SK-N-DZ (cell line): ENCODE data around the gene DNAH8.

ENCODE experiments used
- DNase-seq: peaks from one replicate; pipeline ENCODE4 v3.0.0-alpha.2; 2015; ENCODE audit warnings: low spot score

Gene DNAH8

DNA sequence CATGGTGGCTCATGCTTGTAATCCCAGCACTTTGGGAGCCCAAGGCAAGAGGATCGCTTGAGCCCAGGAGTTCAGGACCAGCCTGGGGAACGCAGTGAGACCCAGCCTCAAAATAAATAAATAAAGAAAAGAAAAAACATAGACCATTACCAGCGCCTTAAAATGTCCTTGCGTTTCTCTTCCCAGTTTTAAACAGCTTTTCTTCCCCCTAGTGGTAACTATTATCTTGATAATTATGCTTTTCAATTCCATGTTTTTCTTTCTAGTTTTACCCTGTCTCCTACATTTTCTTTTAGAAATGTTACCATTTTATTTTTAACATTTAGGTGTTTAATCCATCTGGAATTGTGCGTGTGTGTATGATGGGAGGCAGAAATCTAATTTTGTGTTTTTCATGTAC lies 24.4 kb downstream of the DNAH8 start:
- no peak for DNase-seq

DNA sequence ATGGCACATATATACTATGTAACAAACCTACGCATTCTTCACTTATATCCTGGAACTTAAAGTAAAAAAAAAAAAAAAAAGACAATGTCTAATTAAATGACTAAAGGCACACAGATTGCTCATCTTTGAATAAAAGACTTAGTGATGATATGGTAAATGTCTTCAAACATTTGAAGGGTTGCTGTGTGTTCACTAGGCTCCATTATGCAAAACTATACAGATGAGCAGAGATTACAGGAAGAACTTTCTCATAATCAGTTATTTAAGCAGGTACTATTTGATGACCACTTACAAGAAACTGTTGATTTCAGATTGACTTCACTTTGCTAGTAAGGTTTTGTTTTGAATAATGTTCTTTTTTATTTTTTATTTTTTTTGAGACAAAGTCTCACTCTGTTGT lies 34.4 kb downstream of the DNAH8 start:
- no peak for DNase-seq

DNA sequence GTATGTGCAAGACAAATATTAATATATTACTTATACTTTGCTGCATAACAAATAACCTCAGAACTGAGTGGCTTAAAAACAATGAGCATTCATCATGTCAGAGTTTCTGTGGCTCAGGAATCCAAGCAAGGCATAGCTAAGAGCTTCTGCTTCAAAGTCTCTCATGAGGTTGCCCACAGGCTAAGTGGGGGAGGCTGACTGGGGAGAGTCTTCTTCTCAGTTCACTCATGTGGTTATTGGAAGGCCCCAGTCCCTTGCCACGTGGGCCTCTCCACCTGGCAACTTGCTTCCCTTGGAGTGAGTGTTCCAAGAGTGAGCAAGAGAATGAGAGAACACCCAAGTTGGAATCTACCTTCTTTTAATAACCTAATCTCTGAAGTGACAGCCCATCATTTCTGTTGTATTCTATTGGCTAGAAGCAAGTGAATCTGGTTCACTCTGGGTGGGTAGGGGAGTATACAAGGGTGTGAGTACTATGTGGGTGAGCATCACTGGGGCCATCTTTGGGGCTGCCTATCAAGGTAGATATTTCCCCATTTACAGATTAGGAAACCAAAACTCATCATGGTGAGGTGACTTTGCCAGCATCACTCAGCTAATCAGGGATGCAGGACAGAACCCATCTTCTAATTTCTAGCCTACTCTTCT lies 36.0 kb downstream of the DNAH8 start:
- DNase-seq, result no peak

DNA sequence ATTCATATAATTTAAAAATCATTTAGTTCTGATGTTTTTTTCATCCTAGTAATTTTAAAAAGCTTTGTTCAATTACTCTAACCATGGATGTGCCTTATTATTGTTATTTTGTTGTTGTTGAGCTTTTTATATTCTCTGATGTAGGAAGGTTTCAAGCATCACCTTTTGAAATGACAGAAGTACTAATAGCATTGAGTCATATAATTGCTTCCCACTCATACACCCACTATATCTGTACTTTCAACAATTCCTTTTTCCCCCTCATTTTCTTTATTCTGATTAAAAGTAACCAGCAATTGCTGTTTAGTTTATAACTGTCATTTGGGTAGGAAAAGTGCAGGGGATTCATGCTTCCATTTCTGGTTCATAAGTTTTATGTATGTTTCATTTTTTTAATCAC lies 38.6 kb downstream of the DNAH8 start:
- DNase-seq, result no peak

DNA sequence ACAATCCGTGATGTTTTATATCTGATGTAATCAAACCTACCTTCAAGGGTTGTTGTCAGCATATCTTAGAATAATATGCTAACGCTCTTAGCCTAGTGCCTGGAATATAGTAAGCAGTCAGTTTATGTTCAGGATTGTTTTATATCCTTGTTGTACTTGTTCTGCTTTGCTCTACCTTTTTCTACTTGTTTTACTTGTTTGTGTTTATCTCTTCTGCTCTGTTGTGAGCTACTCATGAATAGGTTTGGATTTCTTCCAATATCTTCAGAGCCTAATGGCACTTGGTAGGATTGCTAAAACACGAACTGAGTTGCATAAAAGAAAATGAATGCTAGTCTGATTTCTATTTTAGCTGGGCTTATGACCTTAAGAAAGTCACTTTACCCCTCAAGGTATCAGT lies 40.1 kb downstream of the DNAH8 start:
- DNase-seq, result no peak

DNA sequence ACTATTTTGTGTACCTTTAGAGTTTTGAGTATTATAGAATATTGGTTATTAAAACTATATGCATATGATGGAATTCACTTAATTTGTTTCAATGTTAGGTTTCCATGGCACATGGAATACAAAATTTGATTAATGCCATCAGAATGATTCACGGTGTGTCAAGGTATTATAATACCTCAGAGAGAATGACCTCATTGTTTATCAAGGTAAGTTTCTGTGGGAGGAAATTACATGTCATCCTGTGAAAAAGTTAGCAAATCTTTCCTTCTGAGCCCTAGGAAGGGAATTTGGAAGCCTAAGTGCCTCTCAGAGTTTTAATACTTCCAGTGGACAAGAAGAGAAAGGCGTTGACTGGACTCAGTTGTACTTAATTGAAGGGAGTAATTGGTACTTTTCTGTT lies 40.8 kb downstream of the DNAH8 start:
- DNase-seq, result no peak

DNA sequence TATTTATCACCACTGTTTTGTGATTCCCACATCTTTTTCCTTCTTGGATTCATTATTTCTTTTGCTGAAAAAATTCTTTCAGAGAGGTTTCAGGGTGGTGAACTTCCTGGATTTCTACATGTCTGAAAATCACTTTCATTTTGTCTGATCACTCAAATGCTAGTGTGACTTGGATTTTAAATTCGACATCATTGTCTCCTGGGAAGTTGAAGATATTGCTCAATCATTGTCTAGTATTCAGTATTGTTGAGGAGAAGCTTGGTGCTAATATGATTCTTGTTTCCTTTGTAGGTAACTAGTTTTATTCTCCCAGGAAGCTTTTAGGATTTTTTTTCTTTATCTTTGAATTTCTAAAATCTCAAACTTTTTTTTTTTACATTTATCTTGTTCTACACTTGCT lies 45.0 kb downstream of the DNAH8 start:
- DNase-seq, result no peak

DNA sequence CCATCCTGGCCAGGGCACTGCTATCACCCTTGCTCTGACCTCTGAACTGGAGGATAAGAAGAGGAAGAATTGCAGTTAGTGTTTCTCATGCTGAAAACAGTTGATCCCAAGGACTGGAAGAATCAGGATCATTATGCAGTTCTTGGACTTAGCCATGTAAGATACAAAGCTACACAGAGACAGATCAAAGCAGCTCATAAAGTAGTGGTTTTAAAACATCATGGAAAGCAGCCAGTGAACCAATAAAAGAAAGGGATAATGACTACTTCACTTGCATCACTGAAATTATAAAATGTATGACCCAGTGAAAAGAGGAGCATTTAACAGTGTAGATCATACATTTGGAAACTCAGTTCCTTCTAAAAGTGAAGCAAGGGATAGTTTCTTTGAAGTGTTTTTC lies 47.7 kb downstream of the DNAH8 start:
- DNase-seq, result no peak

DNA sequence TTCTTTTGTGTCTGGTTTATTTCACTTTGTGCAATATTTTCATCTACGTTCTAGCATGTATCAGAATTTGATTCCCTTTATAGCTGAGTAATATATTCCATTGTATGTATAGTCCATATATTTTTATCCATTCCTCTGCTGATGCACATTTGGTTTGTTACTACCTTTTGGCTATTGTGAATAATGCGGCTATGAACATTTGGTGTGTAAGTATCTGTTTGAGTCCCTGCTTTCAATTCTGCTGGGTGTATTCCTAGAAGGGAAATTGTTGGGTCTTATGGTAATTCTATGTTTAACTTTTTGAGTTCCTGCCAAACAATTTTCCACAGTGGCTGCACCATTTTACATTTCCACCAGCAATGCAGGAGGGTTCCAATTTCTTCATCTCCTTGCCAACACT lies 52.4 kb downstream of the DNAH8 start:
- DNase-seq, result no peak

DNA sequence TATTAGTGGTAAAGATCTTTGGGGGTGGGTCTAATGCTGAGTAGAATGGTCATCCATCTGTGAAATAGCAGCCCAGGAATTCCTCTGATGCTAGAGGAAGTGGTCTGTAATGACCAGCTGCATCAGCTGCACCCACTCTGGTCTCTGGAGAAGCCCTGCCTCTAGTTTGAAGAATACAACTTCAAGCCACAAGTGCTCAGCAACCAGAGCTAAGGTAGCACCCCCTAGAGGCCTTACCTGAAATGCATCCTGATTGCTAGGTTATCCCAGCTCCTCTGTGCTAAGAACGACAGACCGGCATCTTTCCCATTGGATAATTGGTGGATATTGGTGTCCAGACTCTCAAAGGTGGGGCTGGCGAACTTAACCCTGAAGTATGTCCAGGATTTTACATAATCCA lies 58.2 kb downstream of the DNAH8 start:
- DNase-seq, result no peak

DNA sequence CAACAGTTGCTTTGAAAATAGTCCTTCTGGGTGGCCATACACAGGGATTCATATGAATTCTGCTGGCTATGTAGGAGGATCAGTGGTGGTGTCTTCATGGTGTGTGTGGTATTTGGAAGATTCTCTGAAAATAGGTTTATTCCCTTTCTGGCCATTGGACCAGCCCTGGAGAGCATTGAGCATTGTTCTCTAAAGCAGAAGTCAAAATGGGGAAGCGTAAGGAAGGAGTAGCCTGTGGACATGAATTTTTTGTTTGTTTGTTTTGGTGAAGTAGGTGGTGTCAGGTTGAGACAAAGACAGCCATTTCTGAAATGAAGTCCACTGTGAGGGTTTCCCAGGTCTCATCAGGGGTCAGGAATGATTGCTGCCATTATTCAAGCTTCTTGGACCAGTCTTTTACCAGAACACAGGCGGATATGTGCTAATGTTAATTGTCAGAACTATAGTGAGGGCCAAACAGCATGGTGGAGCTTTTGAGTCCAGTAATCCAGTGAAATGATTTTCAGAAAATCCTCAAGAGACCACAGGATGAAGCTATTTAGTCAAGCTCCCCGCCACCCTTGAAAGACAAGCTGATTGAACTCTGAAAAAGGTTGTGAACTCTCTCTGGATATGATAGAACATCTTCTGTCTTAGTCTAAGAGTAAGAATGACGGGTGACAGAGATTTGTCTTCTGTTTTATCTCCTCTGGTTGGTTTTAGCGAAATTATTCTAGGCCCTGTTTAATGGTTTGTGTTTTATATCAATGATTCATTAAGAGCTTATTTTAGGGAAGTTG lies 60.0 kb downstream of the DNAH8 start:
- no peak for DNase-seq

DNA sequence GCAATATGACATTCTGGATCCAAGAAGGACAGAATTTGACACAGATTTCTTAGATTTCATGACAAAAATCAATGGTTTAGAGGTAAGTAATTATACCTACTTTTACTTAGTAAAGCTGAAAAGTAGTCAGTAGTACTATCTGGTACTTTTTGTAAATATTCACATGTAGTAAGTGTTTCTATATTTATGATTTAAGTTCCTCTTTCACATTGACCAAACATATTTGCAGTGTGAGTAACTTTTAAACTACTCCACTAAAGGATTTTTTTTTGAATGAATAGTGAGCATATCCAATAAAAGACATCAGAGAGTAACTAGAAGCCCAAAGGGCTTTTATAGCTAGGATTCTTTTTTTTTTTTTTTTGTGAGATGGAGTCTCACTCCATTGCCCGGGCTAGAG lies 60.8 kb downstream of the DNAH8 start:
- DNase-seq, result no peak

DNA sequence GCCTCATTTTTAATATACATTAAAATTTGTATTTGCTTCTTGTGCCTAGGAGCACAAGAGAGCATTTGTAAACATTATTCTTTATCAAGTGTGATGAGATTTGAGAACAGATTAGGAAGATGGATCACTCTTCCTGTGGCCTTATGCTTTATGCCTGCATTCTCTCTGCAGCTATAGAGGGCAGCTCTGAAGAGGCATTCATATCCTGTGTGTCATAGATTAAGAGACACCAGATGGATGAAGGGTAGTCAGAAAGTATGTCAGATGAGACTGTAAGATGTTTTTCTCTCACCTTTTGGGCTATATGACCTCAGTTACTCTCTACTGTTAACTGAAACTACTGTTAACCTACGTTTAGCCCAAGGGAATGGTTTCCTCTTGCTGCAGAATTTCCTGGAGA lies 61.4 kb downstream of the DNAH8 start:
- DNase-seq, result no peak

DNA sequence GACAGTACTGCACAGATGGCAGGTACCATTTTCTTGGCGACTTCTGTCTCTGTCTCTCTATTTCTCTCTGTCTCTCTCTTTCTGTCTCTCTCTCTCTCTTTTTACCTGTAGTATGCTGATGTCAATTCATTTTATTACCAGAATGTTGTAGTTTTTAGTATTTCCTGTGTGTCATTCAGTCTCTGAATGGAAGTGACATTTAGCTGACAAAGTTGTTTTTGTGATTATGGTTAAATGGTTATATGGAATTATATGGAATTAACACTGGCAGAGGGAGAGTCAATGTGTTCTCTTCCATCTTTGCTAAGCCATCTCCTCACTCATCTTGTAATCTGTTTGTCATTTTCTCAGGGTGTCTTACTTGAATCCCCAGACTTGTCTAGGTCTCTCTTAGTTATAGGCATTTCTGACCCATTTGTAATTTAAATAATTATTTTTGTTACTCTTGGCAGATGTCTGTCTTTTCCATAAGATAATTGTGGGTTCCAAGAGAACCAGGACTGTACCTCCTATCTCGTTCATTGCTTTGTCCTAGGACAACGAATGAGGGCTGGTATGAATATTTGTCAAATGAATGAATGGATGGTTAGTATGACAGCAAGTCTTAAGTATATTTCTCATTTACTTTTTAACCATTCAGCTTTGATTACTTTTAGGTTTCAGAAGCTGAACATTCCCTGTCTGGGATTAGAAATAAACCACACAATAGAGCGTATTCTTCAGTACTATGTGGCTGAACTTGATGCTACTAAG lies 64.4 kb downstream of the DNAH8 start:
- DNase-seq, result no peak

DNA sequence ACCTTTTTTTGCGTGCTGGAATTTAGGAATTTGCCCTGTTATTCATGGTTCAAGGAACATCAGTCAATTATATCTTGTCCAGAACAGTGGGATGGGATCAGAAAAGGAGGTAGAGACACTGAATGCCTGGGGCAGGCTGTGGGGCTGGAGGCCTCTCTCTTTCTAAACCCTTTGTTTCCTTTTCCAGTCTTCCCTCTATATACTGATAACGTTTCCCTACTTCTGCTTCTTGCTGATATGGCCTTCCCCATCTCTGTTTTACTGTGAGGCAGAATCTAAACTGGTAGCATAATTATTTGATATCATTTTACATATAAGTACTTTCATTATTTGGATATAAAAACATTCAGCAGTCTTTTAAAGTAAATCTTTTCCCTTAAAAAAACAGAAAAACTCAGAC lies 67.5 kb downstream of the DNAH8 start:
- DNase-seq, result no peak

DNA sequence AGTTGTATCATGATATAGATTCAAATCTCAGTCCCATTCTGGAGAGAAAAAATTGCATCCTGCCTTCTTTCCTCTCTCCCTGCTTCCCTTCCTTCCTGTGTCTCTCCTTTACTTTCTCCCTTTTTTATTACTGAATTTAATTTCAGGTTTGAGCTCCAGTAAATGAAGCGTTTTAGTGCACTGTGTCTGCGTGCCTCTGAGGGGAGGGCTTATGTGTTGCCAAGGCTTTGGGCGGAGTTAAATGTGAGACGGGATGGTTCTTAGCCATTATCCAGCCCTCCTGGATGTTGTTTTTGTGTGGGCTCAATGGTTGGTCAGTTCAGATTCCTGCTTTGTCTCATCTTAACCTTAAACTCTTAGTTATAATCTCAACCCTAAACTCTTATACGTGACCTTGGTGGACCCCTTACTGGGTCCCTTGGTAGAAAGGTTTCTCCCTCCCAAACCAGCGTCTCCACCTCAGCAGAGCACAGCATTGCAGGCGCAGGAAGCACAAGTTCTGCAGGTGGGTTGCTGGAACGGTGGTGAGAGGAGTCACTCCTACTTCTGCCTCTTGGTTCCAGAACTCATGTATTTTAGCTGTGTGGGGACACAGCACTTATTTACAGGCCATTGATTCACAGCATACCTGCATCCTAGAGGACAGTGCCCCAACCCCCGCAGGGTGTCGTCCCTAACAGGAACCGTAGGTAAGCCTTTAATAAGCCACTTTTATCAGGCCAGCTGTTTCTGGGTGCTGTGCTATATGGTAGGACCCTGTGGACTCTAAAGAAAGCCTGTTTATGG lies 68.5 kb downstream of the DNAH8 start:
- DNase-seq, result no peak

DNA sequence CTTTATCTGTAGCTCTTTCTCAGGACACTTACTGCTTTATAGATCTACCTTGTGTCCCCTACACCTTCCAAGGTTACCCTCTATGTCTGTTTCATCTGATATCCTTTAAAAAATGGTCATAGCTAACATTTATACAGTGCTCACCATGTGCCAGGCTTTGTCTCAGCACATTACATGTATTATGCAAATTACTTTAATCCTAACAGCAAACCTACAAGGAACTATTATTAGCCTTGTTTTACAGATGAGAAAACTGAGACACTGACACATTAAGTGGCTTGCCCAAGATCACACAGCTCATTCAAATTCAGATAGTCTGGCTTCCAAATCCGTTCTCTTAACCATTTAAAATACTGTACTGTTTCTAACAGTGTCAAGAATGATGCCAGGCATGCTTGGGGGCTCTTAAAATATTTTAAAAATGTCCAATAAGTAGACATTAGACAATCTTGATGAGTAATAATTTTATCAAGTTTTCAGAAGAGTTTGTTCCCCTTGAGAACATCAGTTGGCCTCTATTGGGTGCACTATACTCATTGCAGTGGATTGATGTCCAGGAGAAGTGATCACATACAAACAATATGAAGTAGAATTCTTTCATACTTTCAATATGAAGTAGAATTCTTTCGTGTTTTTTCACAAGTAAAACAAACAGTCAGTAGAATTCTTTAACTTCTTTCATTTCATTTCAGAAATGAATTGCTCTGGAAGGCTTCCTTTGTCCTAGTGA lies 69.6 kb downstream of the DNAH8 start:
- DNase-seq, result no peak

DNA sequence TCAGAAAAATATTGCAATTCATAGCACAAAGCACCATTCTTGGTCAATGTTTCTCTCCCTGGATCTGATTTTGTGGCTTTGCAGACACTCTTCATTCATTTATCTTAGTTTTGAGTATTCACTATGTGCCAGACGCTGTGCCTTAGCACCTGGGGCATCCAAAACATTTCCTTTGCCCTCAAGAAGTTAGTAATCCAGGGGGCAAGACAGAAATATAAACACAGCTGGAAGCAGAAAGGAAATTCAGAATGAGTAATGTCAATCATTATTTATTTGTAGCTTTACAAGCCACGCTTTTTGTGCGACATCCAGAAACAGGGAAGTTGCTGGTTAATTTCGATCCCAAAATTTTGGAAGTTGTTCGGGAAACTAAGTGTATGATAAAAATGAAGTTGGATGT lies 71.4 kb downstream of the DNAH8 start:
- no peak for DNase-seq

DNA sequence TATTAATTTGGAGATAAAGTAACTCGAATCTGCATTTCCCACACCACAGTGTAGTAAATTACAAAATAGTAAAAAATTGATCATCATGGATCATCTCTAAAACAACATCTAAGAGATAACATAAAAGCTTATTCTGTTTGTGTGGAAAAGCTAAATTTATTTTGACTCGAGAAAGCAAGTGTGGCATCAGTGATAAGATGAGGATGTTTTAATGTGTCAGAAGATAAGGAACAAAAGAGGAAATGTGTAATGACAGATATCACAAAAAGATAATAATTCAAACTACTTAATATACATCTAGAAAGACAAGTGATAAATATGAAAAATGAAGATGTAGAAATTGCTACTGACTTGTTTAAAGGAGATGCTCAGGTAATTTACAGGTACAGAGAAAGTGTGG lies 74.1 kb downstream of the DNAH8 start:
- DNase-seq, result no peak

DNA sequence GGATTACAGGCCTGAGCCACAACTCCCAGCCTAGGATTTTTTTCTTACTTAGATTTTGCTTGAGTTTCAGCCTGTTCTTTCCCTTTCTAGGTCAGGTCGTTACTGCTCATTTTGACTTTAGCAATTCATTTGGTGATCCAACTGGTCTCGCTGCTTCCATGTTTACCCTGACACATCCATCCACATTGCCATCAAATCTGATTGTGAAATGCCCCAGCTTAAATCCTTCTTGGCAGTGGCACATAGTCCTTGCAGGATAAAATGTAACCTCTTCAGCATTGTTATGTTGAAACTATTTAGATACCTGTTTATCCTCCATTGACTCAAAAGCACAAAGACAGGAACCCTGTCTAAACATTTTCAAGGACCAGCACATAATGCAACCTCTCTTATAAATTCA lies 77.2 kb downstream of the DNAH8 start:
- no peak for DNase-seq

DNA sequence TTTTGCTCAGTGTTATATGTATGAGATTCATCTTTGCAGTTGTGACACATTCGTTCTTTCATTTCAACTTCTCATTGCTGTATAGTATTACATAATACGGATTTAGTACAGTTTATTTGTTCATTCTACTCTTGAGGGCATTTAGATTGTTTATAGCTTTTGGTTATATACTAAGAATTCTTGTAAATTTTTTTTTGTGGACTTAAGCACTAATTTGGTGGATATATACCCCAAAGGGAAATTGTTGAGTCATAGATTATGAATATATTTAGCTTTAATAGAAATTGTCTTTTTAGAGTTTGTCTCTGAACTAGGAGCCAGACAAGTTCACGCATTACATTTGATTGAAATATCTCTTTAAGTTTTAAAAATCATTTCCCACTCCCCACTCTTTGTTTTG lies 79.6 kb downstream of the DNAH8 start:
- no peak for DNase-seq
